ENCODE data around the gene GNG7.
"Not testable (repeated sequence)": the region's sequence is repeated elsewhere in the genome, so short reads cannot be mapped to it uniquely, and the experiment has no call there.

Gene GNG7

GRCh38 chr19:2527686-2528085 lies 174.8 kb downstream of the GNG7 start:
- DNase-seq = no peak

- no peak for DNase-seq
These were observed 175.3 kb downstream of the GNG7 start for GRCh38 chr19:2527171-2527570.

DNA sequence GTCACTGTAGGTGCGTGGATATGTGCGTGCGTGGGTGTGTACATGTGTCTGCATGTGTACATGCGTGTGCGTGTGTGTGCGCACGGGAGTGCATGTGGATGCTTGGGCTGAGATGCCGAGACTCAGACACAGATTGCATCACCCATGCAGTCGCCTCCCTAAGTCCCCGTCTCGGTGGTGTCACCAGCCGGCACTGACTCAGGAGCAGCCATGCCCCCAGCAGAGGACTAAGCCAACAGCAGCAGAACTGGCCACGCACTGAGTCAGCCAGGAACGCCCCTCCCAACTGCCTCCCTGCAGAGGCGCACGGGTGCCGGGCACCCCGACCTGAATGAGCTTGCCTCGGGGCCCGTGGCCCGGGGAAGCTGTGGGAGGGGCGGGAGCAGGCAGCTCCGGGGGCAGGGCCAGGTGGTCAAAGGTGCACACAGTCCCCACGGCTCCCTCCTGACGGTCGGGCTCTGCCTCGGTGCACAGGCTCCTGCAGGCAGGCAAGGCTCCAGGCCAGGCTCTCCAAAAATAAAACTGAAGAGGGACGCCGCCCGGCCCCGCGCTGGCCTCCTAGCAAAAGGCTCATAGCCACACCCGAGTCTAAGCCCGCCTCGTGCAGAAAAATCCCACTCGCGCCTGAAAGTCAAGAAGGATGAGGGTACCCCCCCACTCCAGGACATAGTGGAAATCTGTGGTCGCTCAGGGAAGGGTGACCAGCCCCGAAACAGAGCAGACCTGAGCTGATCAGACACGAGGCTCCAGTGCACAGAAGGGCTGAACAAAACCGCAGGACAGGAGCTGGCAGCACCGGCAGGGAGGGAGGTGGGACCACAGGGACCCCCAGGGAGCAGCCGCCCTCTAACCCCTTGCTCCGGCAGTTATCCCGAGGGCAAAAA lies 177.4 kb downstream of the GNG7 start:
- no peak for DNase-seq

DNA sequence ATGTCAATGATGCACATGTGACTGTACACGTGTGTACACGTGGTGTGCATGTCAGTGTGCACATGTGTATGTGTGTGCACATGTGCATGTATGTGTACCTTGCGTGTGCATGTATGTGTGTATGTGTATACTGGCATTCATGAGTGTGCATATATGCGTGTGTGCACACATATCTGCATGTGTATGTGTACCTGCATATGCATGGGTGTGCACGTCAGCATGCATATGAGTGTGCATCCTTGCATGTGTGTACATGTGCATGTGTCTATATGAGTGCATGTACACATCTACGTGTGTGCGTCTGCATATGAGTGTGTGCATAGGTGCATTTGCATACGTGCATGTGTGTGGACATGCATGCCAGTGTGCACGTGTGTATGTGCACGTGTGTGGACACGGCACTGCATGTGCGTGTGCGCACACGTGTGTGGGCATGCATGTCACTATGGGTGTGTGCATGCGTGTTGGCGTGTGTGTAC lies 178.1 kb downstream of the GNG7 start:
- no peak for DNase-seq

DNA sequence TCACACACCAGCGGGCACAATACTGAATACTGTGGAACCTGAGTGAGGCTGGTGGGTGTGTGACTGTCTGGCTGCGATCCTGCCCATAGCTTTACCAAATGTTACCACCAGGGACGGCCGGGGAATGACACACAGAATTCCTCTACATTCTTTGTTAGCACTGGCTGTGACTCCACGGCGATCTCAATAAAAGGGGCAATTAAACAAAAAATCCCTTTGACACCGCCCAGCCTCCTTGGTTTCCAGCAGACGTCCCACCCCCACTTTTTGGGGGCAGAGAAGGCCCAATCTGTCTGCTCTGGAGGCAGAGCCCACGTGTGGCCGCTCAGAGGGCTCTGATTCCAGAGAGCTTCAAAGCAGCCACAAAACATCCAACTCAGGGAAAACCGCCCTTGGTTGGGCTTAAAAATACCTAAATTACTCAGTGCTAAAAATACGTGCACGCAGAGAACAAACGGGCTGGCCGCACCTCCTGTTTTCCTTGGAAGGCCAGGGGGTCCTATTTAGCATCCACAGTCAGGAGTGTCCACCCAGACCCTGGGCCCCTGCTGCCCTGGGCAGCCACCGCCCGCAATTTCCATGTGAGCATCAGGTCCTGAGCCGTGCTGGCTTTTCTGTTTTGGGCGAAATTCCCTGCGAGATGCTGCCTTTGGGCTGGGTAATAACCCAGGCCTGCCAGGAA lies 178.7 kb downstream of the GNG7 start:
- DNase-seq = no peak

- DNase-seq = no peak
These were observed 183.0 kb downstream of the GNG7 start for GRCh38 chr19:2519482-2519881.

DNA sequence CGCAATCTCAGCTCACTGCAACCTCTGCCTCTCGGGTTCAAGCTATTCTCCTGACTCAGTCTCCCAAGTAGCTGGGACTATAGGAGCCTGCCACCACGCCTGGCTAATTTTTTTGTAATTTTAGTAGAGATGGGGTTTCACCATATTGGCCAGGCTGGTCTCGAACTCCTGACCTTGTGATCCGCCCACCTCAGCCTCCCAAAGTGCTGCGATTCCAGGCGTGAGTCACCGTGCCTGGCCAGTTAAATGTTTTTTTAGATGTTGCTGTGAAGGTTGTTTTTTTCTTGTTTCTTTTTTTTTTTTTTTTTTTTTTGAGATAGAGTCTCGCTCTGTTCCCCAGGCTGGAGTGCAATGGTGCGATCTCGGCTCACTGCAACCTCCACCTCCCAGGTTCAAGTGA lies 183.6 kb downstream of the GNG7 start:
- DNase-seq = not testable (repeated sequence)

DNA sequence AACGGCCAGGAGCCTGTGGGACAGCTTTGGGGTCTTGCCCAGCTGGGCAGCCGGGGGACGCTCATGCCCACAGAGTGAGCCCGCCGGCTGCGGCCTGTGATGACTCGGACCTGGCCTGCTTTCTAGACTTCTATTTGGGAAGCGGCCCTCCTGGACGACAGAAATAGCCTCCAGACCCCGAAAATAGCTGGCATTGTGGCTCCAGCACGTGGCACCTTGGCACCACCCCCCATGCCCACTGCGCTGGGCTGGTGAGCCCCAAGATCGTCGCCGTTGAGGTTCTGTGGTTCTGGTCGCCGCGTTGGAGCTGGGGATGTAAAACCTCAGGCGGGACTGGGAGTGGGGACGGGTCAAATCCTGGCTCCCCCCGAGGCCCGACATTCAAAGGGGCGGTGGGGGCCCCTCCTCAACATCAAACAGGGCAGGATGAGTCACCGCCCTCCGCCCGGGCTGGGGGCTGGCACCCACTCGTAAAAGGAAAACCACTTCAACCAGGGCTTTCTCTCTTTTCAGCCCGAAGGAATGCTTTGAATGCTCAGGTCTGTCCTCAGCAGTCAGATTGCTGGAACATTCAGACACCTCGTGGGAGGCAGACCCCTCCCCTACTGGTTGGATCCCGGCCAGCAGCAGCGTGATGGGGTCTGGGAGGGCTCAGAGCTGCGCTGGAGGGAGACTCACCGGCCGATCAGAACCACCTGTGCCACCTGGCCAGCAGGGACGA lies 184.5 kb downstream of the GNG7 start:
- no peak for DNase-seq

- no peak for DNase-seq
These were observed 185.8 kb downstream of the GNG7 start for GRCh38 chr19:2516727-2517126.

DNA sequence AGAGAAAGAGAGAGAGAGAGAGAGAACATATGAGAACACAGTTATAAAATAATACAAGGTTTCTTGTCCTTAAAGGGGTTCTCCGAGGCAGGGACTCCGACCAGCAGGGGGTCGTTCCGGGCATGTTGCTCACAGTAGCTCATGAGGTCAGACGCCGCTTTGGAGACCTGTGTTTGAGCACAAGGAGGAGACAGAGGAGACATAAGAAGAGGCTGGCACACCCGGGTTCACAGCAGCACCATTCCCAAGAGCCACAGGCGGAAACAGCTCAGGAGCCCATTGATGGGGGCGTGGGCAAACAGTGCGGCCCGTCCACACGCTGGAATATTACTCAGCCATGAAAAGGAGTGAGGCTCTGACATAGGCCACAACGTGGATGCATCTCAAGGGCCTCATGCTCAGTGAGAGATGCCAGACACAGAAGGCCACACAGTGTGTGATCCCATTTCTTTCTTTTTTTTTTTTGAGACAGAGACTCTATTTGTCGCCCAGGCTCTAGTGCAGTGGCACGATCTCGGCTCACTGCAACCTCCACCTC lies 187.4 kb downstream of the GNG7 start:
- DNase-seq = no peak

DNA sequence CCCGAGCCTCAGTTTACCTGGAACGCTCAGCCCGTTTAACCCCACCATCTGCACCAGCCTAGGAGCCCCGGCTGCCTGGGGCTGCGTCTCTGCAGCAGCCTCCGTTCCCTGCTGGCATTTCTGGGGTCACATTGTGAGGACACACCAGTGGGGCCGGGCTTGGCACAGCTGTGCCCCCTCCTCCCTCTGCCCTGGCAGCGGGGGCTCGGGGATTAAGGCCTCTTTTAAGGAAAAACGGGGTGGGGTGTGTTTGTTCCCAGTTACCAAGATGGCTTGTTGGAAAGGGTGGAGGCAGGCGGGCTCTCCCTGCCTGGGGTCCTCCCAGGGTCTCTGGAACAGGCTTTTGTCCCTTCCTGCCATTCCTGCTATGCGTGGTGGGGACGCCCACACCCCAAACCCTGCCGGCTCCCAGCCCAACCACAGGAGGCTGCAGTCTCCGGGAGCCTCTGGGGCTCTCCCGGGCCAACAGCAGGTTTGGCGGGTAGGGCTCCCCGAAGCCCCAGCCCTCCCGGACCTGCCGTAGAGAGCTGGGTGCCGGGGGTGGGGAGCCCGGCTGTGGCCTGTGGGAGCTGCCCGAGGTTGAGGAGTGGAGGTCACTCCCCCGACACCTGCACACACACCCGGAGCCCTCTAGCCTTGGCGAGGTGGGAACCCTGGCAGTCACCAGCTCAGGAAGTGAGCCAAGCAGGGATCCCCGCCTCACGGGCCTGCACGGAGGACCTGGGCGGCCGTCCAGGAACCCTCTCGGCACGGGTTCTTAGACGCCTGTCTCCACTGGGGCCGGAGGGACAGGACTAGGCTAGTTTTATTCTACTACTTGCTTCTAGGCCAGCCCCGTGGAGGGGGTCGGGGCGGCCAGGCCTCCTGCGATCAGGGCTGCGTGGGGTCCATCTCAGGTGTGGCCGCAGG lies 189.7 kb downstream of the GNG7 start:
- DNase-seq = no peak

DNA sequence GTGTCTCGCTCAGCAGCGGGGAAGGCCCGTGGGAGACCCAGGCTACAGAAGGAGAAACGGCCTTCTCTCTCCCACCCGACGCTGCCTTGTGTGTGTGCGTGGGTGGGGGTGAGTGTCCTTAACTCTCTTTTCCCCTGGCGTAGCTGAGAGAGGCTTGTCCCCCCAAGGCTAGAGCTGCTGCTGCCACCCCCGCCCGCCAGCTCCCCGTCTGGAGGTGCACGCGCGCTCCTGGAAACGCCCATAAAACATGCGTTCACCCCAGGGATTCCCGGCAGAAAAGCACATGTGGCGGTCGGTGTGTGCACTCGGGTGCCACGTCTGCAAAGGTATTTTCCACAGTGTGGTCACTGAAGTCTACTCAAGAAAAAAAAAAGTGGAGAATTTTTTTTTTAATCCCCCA lies 190.5 kb downstream of the GNG7 start:
- no peak for DNase-seq

DNA sequence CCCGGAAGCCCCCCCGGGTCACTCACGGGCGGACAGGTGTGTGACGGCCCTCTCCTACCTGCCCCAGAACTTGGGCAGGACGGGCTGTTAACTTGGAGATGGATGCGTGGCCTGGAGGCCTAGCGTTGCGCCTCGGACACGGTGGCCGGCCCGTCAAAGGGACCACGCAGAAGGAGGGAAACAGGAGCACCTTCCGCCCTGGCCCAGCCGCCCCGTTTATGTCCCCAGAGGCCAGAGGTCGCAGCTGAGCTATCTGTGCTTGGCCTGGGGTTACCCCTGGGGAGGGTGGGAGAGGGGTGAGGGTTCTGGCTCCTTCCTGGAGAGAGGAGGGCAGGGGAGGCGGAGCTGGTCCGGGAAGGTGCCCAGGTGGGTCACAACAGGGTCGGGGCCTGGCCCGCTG lies 190.9 kb downstream of the GNG7 start:
- DNase-seq = no peak

DNA sequence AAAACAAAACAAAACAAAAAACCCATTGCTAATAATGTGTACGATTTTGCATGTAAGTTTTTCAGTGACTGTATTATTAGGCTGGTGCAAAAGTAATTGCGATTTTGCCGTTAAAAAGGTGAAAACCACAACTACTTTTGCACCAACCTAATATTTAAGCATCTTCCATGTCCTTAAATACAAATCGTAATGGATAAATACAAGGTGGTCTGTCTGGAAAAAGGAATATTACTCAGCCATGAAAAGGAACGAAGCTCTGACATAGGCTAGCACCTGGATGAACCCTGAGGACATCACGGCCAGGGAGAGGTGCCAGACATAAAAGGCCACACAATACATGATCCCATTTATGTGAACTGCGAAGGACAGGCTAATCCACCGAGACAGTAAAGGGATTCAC lies 193.4 kb downstream of the GNG7 start:
- no peak for DNase-seq

- peak; percentile 95 for DNase-seq
These were observed 195.4 kb downstream of the GNG7 start for GRCh38 chr19:2507109-2507508.

GRCh38 chr19:2506656-2507055 lies 195.8 kb downstream of the GNG7 start:
- DNase-seq = not testable (repeated sequence)

GRCh38 chr19:2503521-2504109 lies 198.9 kb downstream of the GNG7 start:
- no peak for DNase-seq

- DNase-seq = no peak
These were observed 201.6 kb downstream of the GNG7 start for GRCh38 chr19:2500841-2501261.

GRCh38 chr19:2500156-2500555 lies 202.3 kb downstream of the GNG7 start:
- no peak for DNase-seq

DNA sequence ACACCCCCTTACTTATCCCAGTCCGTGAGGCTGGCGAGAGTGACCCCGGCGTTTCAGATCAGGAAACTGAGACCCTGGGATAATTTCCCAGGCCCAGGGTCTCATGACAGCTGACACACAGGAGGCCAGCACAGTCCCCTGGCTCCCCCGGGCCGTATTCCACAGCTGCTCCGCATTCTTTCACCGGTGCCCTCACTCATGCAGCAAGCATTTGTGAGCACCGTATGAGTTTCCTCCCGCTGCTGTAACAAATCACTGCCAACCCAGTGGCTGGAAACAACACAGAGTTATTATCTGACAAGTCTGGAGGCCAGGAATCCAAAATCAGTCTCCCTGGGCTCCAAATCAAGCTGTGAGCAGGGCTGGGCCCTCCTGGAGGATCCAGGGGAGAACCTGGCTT lies 205.3 kb downstream of the GNG7 start:
- no peak for DNase-seq

DNA sequence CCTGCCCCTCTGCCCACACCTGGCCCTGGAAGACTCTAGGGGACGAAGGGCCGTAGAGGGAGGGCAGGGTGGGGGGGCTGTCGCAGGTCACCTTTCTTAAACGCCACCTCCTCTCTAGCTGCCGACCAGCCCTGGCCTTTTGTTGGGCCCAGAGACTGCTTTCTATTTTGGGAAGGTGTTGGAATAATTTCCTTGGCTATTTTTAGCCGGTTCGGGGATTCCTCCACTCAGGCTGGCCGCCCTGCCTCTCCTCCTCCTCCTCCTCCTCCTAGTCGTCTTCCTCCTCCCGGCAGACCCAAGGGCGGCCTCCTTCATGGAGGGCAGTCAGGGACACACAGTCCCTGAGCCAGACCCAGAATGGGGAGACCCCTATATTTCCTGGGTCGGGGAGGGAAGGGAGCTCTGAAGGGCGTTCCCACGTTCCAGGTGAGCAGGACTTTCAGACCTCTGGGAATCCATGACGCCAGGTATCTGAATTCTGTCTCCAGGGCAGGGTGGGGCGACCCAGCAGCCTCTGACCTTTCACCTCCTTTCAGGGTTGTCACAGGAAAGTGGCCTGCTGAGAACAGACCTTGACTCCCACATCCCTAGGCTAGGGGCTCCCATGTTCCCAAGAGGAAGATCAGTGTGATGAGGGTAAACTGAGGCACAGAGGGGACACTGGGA lies 206.7 kb downstream of the GNG7 start:
- no peak for DNase-seq
